A549 (cell line): ENCODE data around the gene PRR23E. TPM values are rescaled to one million over a fixed set of nuclear protein-coding genes. Genes with fewer than 3 reads are reported as not detected.

Source experiments
- ATAC-seq, 2 experiments: fragments of 200-7000 bp in 1 of 2; fragments of >200 bp in 1 of 2; cut with Nextera tagmentation in 1 of 2; cut with Tn5 transposase in 1 of 2; 3 replicates each; pipeline versions ENCODE4 v1.8.0 to v1.9.1; 2018 to 2020; ENCODE audit warnings: mild to moderate bottlenecking in 1 of 2, moderate library complexity in 1 of 2
- CTCF ChIA-PET: fragments of 300-600 bp; sonication (Branson Sonifier 250); formaldehyde crosslinking; extraction: SDS; loops from one replicate; lab custom pipeline; 2021; ENCODE audit warnings: antibody characterized with exemption, inconsistent platforms; lab: Yijun Ruan, JAX
- POLR2A ChIA-PET: fragments of 350-600 bp; formaldehyde crosslinking; extraction: SDS; loops from one replicate; lab custom pipeline; 2021; ENCODE audit warnings: antibody characterized with exemption, inconsistent platforms; lab: Yijun Ruan, JAX
- DNase-seq, 2 experiments: peaks; one replicate each; pipeline versions ENCODE4 v3.0.0 to v3.0.0-alpha.2; 2011 to 2016; ENCODE audit warnings: low read depth in 1 of 2, low spot score in 1 of 2
- FAIRE-seq: peaks from 2 replicates; lab custom pipeline; 2011; peaks lifted over from hg19 to GRCh38; lab: Jason Lieb, UNC
- H3K27ac ChIP-seq, 2 experiments: fragments of >200 bp; sonication (Bioruptor Twin); formaldehyde crosslinking; 3 replicates each; pipeline ENCODE4 v1.5.1; 2016 to 2017
- H3K4me1 ChIP-seq: fragments of >200 bp; sonication (Bioruptor Twin); formaldehyde crosslinking; 3 replicates; pipeline ENCODE4 v1.6.1; 2016
- H3K4me2 ChIP-seq: fragments of >200 bp; sonication (Bioruptor Twin); formaldehyde crosslinking; 3 replicates; pipeline ENCODE4 v1.6.1; 2016
- H3K4me3 ChIP-seq: fragments of >200 bp; sonication (Bioruptor Twin); formaldehyde crosslinking; 3 replicates; pipeline ENCODE4 v1.5.1; 2016
- H3K9me3 ChIP-seq: fragments of >200 bp; sonication (Bioruptor Twin); formaldehyde crosslinking; 3 replicates; pipeline ENCODE4 v1.6.1; 2016
- BHLHE40 ChIP-seq: IDR thresholded peaks from 2 replicates; pipeline ENCODE4 v1.6.1; 2012; ENCODE audit warnings: low read depth, low read length, inconsistent platforms
- CHD4 ChIP-seq: fragments of 200-600 bp; sonication (generic); IDR thresholded peaks from 2 replicates; pipeline ENCODE4 v1.6.1; 2016; ENCODE audit warnings: antibody characterized with exemption, mild to moderate bottlenecking, borderline replicate concordance
- EHF ChIP-seq: fragments of 250-450 bp; sonication (Bioruptor Pico); IDR thresholded peaks from 2 replicates; pipeline ENCODE4 v1.5.0; 2020; ENCODE audit warnings: mild to moderate bottlenecking
- EHMT2 ChIP-seq: fragments of 200-600 bp; sonication (generic); IDR thresholded peaks from 2 replicates; pipeline ENCODE4 v1.6.1; 2016; ENCODE audit warnings: antibody characterized with exemption, low read depth, mild to moderate bottlenecking, moderate library complexity
- ESRRA ChIP-seq: fragments of 150-350 bp; IDR thresholded peaks from 2 replicates; pipeline ENCODE4 v1.6.1; 2014; ENCODE audit warnings: mild to moderate bottlenecking, low read length, borderline replicate concordance
- FOSB ChIP-seq: fragments of 250-450 bp; sonication (Bioruptor Pico); IDR thresholded peaks from 2 replicates; pipeline ENCODE4 v1.5.0; 2020; ENCODE audit warnings: mild to moderate bottlenecking, moderate library complexity
- FOXS1 ChIP-seq: fragments of 250-450 bp; sonication (Bioruptor Pico); IDR thresholded peaks from 2 replicates; pipeline ENCODE4 v1.5.0; 2020; ENCODE audit warnings: mild to moderate bottlenecking, moderate library complexity
- GATA3 ChIP-seq: IDR thresholded peaks from 2 replicates; pipeline ENCODE4 v1.6.1; 2012; ENCODE audit warnings: borderline replicate concordance
- HEYL ChIP-seq: fragments of 250-450 bp; sonication (Bioruptor Pico); IDR thresholded peaks from 2 replicates; pipeline ENCODE4 v1.8.0; 2021; ENCODE audit warnings: mild to moderate bottlenecking, moderate library complexity
- HOXA7 ChIP-seq: fragments of 250-450 bp; sonication (Bioruptor Pico); IDR thresholded peaks from 2 replicates; pipeline ENCODE4 v1.5.0; 2020; ENCODE audit warnings: mild to moderate bottlenecking, moderate library complexity
- HOXB13 ChIP-seq: fragments of 250-450 bp; sonication (Bioruptor Pico); IDR thresholded peaks from 2 replicates; pipeline ENCODE4 v1.5.0; 2020; ENCODE audit warnings: low read depth, mild to moderate bottlenecking, moderate library complexity
- JUN ChIP-seq, 2 experiments: fragments of >200 bp; sonication (Bioruptor Twin); formaldehyde crosslinking; IDR thresholded peaks; 2 replicates in 1 of 2; 3 replicates in 1 of 2; pipeline ENCODE4 v1.6.1; 2016 to 2017
- JUNB ChIP-seq: fragments of >200 bp; sonication (Bioruptor Twin); formaldehyde crosslinking; IDR thresholded peaks from 2 replicates; pipeline ENCODE4 v1.6.1; 2016
- MAFK ChIP-seq: fragments of 450-650 bp; IDR thresholded peaks from 2 replicates; pipeline ENCODE4 v1.6.1; 2014; ENCODE audit not compliant: partially characterized antibody
- NFE2L2 ChIP-seq: fragments of 150-350 bp; conservative IDR thresholded peaks from 2 replicates; pipeline ENCODE4 v1.6.1; 2014; ENCODE audit warnings: low read length
- NR3C1 ChIP-seq: fragments of >200 bp; sonication (Bioruptor Twin); formaldehyde crosslinking; IDR thresholded peaks from 3 replicates; pipeline ENCODE4 v1.6.1; 2017
- PHF8 ChIP-seq: fragments of 200-600 bp; sonication (generic); IDR thresholded peaks from 2 replicates; pipeline ENCODE4 v1.6.1; 2016; ENCODE audit warnings: low read depth, mild to moderate bottlenecking, antibody characterized with exemption, moderate library complexity, borderline replicate concordance
- POLR2AphosphoS2 ChIP-seq: conservative IDR thresholded peaks from 2 replicates; pipeline ENCODE4 v1.6.1; 2012; ENCODE audit warnings: low read length, improper control_type of control experiment, inconsistent platforms
- RARB ChIP-seq: fragments of 250-450 bp; sonication (Bioruptor Pico); IDR thresholded peaks from 2 replicates; pipeline ENCODE4 v1.8.0; 2021; ENCODE audit warnings: mild to moderate bottlenecking, moderate library complexity
- RCOR1 ChIP-seq: fragments of 150-350 bp; IDR thresholded peaks from 2 replicates; pipeline ENCODE4 v1.6.1; 2014; ENCODE audit warnings: antibody characterized with exemption, low read length, low read depth
- SMC3 ChIP-seq: fragments of >200 bp; sonication (Bioruptor Twin); formaldehyde crosslinking; IDR thresholded peaks from 3 replicates; pipeline ENCODE4 v1.6.1; 2018; ENCODE audit warnings: inconsistent platforms
- SREBF2 ChIP-seq: fragments of 450-650 bp; IDR thresholded peaks from 2 replicates; pipeline ENCODE4 v1.6.1; 2014; ENCODE audit warnings: mild to moderate bottlenecking, moderate library complexity
- TFCP2L1 ChIP-seq: fragments of 250-450 bp; sonication (Bioruptor Pico); IDR thresholded peaks from 2 replicates; pipeline ENCODE4 v1.5.0; 2021; ENCODE audit warnings: mild to moderate bottlenecking
- ZC3H11A ChIP-seq: fragments of 450-650 bp; IDR thresholded peaks from 2 replicates; pipeline ENCODE4 v1.6.1; 2014; ENCODE audit warnings: antibody characterized with exemption, mild to moderate bottlenecking
- ZFP36 ChIP-seq: fragments of 450-650 bp; IDR thresholded peaks from 2 replicates; pipeline ENCODE4 v1.6.1; 2014; ENCODE audit warnings: borderline replicate concordance; ENCODE audit not compliant: partially characterized antibody
- ZNF302 ChIP-seq: fragments of 250-450 bp; sonication (Bioruptor Pico); IDR thresholded peaks from 2 replicates; pipeline ENCODE4 v1.9.0; 2021; ENCODE audit warnings: inconsistent platforms, mild to moderate bottlenecking, moderate library complexity
- WGBS: methylation state at CpG from one replicate; pipeline ENCODE4 v1.1.6; 2017; ENCODE audit errors: missing lambda C conversion rate; 5-methylcytosine and 5-hydroxymethylcytosine counted together
- polyA plus RNA-seq, 4 experiments: library from polyadenylated mRNA; depleted of rRNA in 3 of 4; stranded (reverse); fragments of >200 nt; fragmentation: RNase III in 1 of 4; extraction: RNeasy Plus Mini Kit Qiagen cat#74134 plus additional on column Dnase treatment in 1 of 4; gene quantifications; 2 replicates in 3 of 4; 3 replicates in 1 of 4; pipeline ENCODE4 v1.2.3, GENCODE V29; 2011 to 2017
- TF ChIP-seq, protein P1 (sequence below): fragments of 250-450 bp; sonication (Bioruptor Pico); IDR thresholded peaks from 2 replicates; pipeline ENCODE4 v1.5.0; 2020; ENCODE audit warnings: low read depth, mild to moderate bottlenecking, moderate library complexity
- TF ChIP-seq, protein P2 (sequence below): fragments of >200 bp; sonication (Bioruptor Twin); formaldehyde crosslinking; IDR thresholded peaks from 3 replicates; pipeline ENCODE4 v1.6.1; 2016
- TF ChIP-seq, protein P3 (sequence below): fragments of 250-450 bp; sonication (Bioruptor Pico); IDR thresholded peaks from 2 replicates; pipeline ENCODE4 v1.5.0; 2021; ENCODE audit warnings: mild to moderate bottlenecking, moderate library complexity, borderline replicate concordance
- TF ChIP-seq, protein P4 (sequence below): fragments of 150-350 bp; IDR thresholded peaks from 2 replicates; pipeline ENCODE4 v1.6.1; 2014; ENCODE audit warnings: low read depth, mild to moderate bottlenecking, low read length

PRR23E gene
- polyA plus RNA-seq, 2 of the 4 experiments (the other 2 are of a cell fraction) = not detected

DNA sequence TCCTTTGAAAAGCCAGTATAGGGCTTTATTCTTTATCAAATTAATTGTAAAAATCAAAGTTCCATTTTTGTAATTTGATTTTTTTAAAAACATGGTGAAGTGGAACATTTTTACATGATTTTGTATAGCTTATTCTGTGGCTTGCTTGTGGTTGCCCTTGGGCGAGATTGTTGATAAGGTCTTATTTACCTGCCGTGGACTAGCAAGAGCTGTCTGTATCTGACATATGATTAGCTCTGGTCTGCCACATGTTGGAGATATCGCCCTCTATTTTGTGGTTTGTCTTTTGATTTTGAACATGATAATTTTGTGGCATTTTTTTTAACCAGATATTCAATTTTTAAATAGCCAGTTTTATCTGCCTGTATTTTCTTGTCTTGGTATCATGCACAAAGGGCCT, 844 bp downstream of the PRR23E start:
- Histone ChIP-seq H3K4me3 (no peak overlapping the region), H3K4me2 (no peak overlapping the region), H3K27ac (no peak overlapping the region), H3K4me1 (no peaks in the 10 kb centered on the region), H3K9me3 (peaks cover 4% of the 10 kb centered on the region; the same call in 1 of the 3 replicates)
- no peak for FAIRE-seq
- no peak for DNase-seq
- ChIA-PET CTCF (no interaction called here), POLR2A (no interaction called here)
- 40% methylated on average over 3 of the region's 3 CpGs for WGBS
- no peak for ATAC-seq
- no peak for TF ChIP-seq CHD4
- TF ChIP-seq RARB (CRISPR knock-in tag) = no peak
- no peak for TF ChIP-seq ZFP36
- TF ChIP-seq JUN (IDR thresholded peaks at IDR 0.05) = no peak
- no peak for TF ChIP-seq BHLHE40
- TF ChIP-seq, protein P1, sequence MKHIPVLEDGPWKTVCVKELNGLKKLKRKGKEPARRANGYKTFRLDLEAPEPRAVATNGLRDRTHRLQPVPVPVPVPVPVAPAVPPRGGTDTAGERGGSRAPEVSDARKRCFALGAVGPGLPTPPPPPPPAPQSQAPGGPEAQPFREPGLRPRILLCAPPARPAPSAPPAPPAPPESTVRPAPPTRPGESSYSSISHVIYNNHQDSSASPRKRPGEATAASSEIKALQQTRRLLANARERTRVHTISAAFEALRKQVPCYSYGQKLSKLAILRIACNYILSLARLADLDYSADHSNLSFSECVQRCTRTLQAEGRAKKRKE = no peak
- no peak for TF ChIP-seq RCOR1
- no peak for TF ChIP-seq GATA3
- no peak for TF ChIP-seq TFCP2L1 (CRISPR knock-in tag)
- no peak for TF ChIP-seq SMC3
- no peak for TF ChIP-seq ZC3H11A
- TF ChIP-seq POLR2AphosphoS2 = no peak
- TF ChIP-seq FOSB (CRISPR knock-in tag) = no peak
- TF ChIP-seq ZNF302 (CRISPR knock-in tag) = no peak
- TF ChIP-seq, protein P2, sequence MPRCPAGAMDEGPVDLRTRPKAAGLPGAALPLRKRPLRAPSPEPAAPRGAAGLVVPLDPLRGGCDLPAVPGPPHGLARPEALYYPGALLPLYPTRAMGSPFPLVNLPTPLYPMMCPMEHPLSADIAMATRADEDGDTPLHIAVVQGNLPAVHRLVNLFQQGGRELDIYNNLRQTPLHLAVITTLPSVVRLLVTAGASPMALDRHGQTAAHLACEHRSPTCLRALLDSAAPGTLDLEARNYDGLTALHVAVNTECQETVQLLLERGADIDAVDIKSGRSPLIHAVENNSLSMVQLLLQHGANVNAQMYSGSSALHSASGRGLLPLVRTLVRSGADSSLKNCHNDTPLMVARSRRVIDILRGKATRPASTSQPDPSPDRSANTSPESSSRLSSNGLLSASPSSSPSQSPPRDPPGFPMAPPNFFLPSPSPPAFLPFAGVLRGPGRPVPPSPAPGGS = no peak
- no peak for TF ChIP-seq HOXA7 (CRISPR knock-in tag)
- no peak for TF ChIP-seq ESRRA
- TF ChIP-seq HOXB13 (CRISPR knock-in tag) = no peak
- TF ChIP-seq, protein P3, sequence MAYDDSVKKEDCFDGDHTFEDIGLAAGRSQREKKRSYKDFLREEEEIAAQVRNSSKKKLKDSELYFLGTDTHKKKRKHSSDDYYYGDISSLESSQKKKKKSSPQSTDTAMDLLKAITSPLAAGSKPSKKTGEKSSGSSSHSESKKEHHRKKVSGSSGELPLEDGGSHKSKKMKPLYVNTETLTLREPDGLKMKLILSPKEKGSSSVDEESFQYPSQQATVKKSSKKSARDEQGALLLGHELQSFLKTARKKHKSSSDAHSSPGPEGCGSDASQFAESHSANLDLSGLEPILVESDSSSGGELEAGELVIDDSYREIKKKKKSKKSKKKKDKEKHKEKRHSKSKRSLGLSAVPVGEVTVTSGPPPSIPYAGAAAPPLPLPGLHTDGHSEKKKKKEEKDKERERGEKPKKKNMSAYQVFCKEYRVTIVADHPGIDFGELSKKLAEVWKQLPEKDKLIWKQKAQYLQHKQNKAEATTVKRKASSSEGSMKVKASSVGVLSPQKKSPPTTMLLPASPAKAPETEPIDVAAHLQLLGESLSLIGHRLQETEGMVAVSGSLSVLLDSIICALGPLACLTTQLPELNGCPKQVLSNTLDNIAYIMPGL (CRISPR knock-in tag) = no peak

DNA sequence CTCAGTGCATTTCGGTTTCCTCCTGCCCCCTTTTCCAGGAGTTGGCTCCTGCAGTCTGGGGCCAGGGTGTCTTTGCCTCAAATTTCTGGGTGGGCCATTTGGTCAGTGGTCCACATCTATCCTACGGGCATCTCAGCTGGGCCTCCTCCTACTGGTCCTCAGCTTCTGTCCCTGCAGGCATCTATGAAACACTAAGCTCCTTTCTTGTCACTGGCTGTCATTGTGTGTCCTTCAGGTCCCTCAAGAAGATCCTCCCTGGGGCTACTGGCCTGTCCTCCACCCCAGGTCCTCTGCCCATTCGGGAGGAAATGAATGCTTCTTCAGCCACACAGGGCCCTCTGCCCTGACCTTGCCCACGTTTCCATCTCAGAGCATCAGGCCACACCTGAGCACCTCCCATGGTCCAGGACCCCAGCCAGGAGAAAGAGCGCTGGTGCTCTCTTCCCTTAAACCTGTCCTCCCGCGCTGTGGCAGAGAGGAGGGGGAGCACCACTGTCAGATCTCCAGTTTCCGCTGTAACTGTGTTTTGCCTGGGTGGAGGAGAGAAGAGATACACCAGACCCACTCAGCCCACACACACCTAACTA, 1.8 kb downstream of the PRR23E start:
- no peaks in the 10 kb centered on the region for H3K4me1 ChIP-seq
- FAIRE-seq (no peak), DNase-seq (no peak), ATAC-seq (no peak)
- H3K4me2 ChIP-seq = no peak overlapping the region
- H3K27ac ChIP-seq = no peak overlapping the region
- no peak overlapping the region for H3K4me3 ChIP-seq
- CTCF ChIA-PET = no interaction called here
- WGBS = 50% methylated on average over 7 of the region's 8 CpGs
- peaks cover 4% of the 10 kb centered on the region; the same call in 1 of the 3 replicates for H3K9me3 ChIP-seq
- POLR2A ChIA-PET = no interaction called here
- TF ChIP-seq RCOR1 (no peak), EHF (no peak), FOXS1 (no peak), HEYL (no peak), CHD4 (no peak), NR3C1 (no peak), EHMT2 (no peak), SREBF2 (no peak), MAFK (no peak), NFE2L2 (no peak), JUNB (no peak), PHF8 (no peak), HOXA7 (CRISPR knock-in tag) (no peak), RARB (CRISPR knock-in tag) (no peak)
- TF ChIP-seq, protein P3 (CRISPR knock-in tag) = no peak
- TF ChIP-seq, protein P4, sequence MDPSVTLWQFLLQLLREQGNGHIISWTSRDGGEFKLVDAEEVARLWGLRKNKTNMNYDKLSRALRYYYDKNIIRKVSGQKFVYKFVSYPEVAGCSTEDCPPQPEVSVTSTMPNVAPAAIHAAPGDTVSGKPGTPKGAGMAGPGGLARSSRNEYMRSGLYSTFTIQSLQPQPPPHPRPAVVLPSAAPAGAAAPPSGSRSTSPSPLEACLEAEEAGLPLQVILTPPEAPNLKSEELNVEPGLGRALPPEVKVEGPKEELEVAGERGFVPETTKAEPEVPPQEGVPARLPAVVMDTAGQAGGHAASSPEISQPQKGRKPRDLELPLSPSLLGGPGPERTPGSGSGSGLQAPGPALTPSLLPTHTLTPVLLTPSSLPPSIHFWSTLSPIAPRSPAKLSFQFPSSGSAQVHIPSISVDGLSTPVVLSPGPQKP = no peak
